ENCODE measurements around the gene INSIG2. TPM values are rescaled to one million over a fixed set of nuclear protein-coding genes. Genes with fewer than 3 reads are reported as not detected.

The INSIG2 gene
- total RNA-seq (2014; rRNA removed; shearing (Covaris generic)): 7.8 and 20.5 TPM in 2 replicates

- peak; percentile 99 for DNase-seq (ENCODE audit: low read depth)
Measured at GRCh38 chr2:118088051-118089024, at the start of gene INSIG2. Gene INSIG2 (plus strand): TSS chr2:118088471. CDS start chr2:118096557, 8,086 bp downstream.

GRCh38 chr2:118040891-118041290 lies 47.4 kb upstream of the INSIG2 start:
- DNase-seq (ENCODE audit: low read depth): no peak

GRCh38 chr2:118044103-118044716 lies 44.1 kb upstream of the INSIG2 start:
- no peak for DNase-seq (ENCODE audit: low read depth)

- no peak for DNase-seq (ENCODE audit: low read depth)
Measured at GRCh38 chr2:118044854-118045253, 43.4 kb upstream of the INSIG2 start.

GRCh38 chr2:118045286-118045685 lies 43.0 kb upstream of the INSIG2 start:
- no peak for DNase-seq (ENCODE audit: low read depth)

GRCh38 chr2:118046634-118047210 lies 41.5 kb upstream of the INSIG2 start:
- peak; percentile 31 for DNase-seq (ENCODE audit: low read depth)

- peak; percentile 68 for DNase-seq (ENCODE audit: low read depth)
Measured at GRCh38 chr2:118047380-118047826, 40.9 kb upstream of the INSIG2 start.

GRCh38 chr2:118048401-118048800 lies 39.9 kb upstream of the INSIG2 start:
- no peak for DNase-seq (ENCODE audit: low read depth)

GRCh38 chr2:118049140-118049815 lies 39.0 kb upstream of the INSIG2 start:
- DNase-seq (ENCODE audit: low read depth): no peak

- DNase-seq (ENCODE audit: low read depth): no peak
Measured at GRCh38 chr2:118049816-118050140, 38.5 kb upstream of the INSIG2 start.

- DNase-seq (ENCODE audit: low read depth): no peak
Measured at GRCh38 chr2:118050386-118050785, 37.9 kb upstream of the INSIG2 start.

- DNase-seq (ENCODE audit: low read depth): no peak
Measured at GRCh38 chr2:118050974-118051373, 37.3 kb upstream of the INSIG2 start.

- DNase-seq (ENCODE audit: low read depth): no peak
Measured at GRCh38 chr2:118051826-118052358, 36.4 kb upstream of the INSIG2 start.

GRCh38 chr2:118052474-118052873 lies 35.8 kb upstream of the INSIG2 start:
- DNase-seq (ENCODE audit: low read depth): no peak

- no peak for DNase-seq (ENCODE audit: low read depth)
Measured at GRCh38 chr2:118053681-118054080, 34.6 kb upstream of the INSIG2 start.

- DNase-seq (ENCODE audit: low read depth): no peak
Measured at GRCh38 chr2:118054213-118055008, 33.9 kb upstream of the INSIG2 start.

- no peak for DNase-seq (ENCODE audit: low read depth)
Measured at GRCh38 chr2:118055512-118056164, 32.6 kb upstream of the INSIG2 start.

- no peak for DNase-seq (ENCODE audit: low read depth)
Measured at GRCh38 chr2:118056165-118056534, 32.1 kb upstream of the INSIG2 start.

GRCh38 chr2:118056801-118057200 lies 31.5 kb upstream of the INSIG2 start:
- DNase-seq (ENCODE audit: low read depth): no peak

GRCh38 chr2:118058951-118059350 lies 29.3 kb upstream of the INSIG2 start:
- no peak for DNase-seq (ENCODE audit: low read depth)

Data from Daoy (cell line).